PC-9 (cell line): ENCODE measurements around the gene GCK. TPM values are rescaled to one million over a fixed set of nuclear protein-coding genes. Genes with fewer than 3 reads are reported as not detected.
"Not testable (repeated sequence)": the region's sequence is repeated elsewhere in the genome, so short reads cannot be mapped to it uniquely, and the experiment has no call there.

Experiments used
- BruUV-seq: library from RNA; stranded (reverse); fragments of 400-500 nt; replicated peaks from 2 replicates; lab custom pipeline; 2021; lab: Mats Ljungman, UMichigan
- CTCF ChIA-PET: fragments of 300-600 bp; sonication (Branson Sonifier 250); formaldehyde crosslinking; loops from one replicate; lab custom pipeline; 2022; ENCODE audit warnings: antibody characterized with exemption; lab: Charles Lee
- POLR2A ChIA-PET: fragments of 300-600 bp; sonication (Branson Sonifier 250); formaldehyde crosslinking; loops from one replicate; lab custom pipeline; 2022; ENCODE audit warnings: antibody characterized with exemption; ENCODE audit not compliant: unreplicated experiment; lab: Charles Lee
- DNase-seq, 2 experiments: peaks; one replicate each; pipeline versions ENCODE4 v3.0.0 to v3.0.0-alpha.2; 2015 to 2022; ENCODE audit warnings: mixed read lengths in 1 of 2
- H2AFZ ChIP-seq: fragments of 200-600 bp; sonication (generic); 2 replicates; pipeline ENCODE4 v1.8.1; 2017; ENCODE audit warnings: antibody characterized with exemption
- H3F3A ChIP-seq: fragments of 200-600 bp; sonication (generic); 2 replicates; pipeline ENCODE4 v1.8.1; 2017; ENCODE audit warnings: antibody characterized with exemption, mild to moderate bottlenecking, low read depth; ENCODE audit not compliant: insufficient read depth
- H3K27ac ChIP-seq: fragments of 200-600 bp; sonication (generic); 2 replicates; pipeline ENCODE4 v1.6.1; 2016; ENCODE audit warnings: mixed run types
- H3K27me3 ChIP-seq: fragments of 200-600 bp; sonication (generic); 2 replicates; pipeline ENCODE4 v1.6.1; 2016; ENCODE audit warnings: low read depth, mixed run types; ENCODE audit not compliant: insufficient read depth
- H3K36me3 ChIP-seq: fragments of 200-600 bp; sonication (generic); 2 replicates; pipeline ENCODE4 v1.6.1; 2016; ENCODE audit warnings: low read depth, mixed run types
- H3K4me1 ChIP-seq: fragments of 200-600 bp; sonication (generic); replicated peaks from 2 replicates; pipeline ENCODE4 v1.6.1; 2016; ENCODE audit warnings: mixed run types; ENCODE audit not compliant: insufficient read depth
- H3K4me2 ChIP-seq: fragments of 200-600 bp; sonication (generic); 2 replicates; pipeline ENCODE4 v1.6.1; 2017; ENCODE audit warnings: mixed run types
- H3K4me3 ChIP-seq: fragments of 200-600 bp; sonication (generic); 2 replicates; pipeline ENCODE4 v1.6.1; 2016; ENCODE audit warnings: mixed run types
- H3K79me2 ChIP-seq: fragments of 200-600 bp; sonication (generic); 2 replicates; pipeline ENCODE4 v1.6.1; 2017; ENCODE audit warnings: low read depth, mixed run types
- H3K9me2 ChIP-seq: fragments of 200-600 bp; sonication (generic); 2 replicates; pipeline ENCODE4 v1.8.1; 2017; ENCODE audit warnings: mild to moderate bottlenecking; ENCODE audit not compliant: insufficient read depth
- H3K9me3 ChIP-seq: fragments of 200-600 bp; sonication (generic); 2 replicates; pipeline ENCODE4 v1.8.1; 2016; ENCODE audit warnings: low read depth; ENCODE audit not compliant: insufficient read depth
- H4K20me1 ChIP-seq: fragments of 200-600 bp; sonication (generic); 2 replicates; pipeline ENCODE4 v1.8.1; 2017; ENCODE audit not compliant: insufficient read depth
- CTCF ChIP-seq: fragments of 200-600 bp; sonication (generic); conservative IDR thresholded peaks from 2 replicates; pipeline ENCODE4 v1.6.1; 2017; ENCODE audit warnings: mixed run types, antibody characterized with exemption, mild to moderate bottlenecking, moderate library complexity
- EZH2 ChIP-seq: fragments of 200-600 bp; sonication (generic); IDR thresholded peaks from 2 replicates; pipeline ENCODE4 v1.8.0; 2017; ENCODE audit warnings: antibody characterized with exemption, low read depth
- intact Hi-C: fragments of 100-400 bp; cut with micrococcal nuclease; formaldehyde crosslinking; loops from one replicate; pipeline ENCODE4 v1.10.0; 2022; ENCODE audit not compliant: unreplicated experiment
- total RNA-seq: library from RNA; stranded (reverse); gene quantifications from 2 replicates; pipeline ENCODE4 v1.2.3, GENCODE V29; 2021

GCK gene
- total RNA-seq, 1 experiment from 2014 or later = not detected

GRCh38 chr7:44127161-44127560 is 62.1 kb downstream of the GCK start:
- no peak overlapping the region for H3K4me3 ChIP-seq
- no peaks in the 10 kb centered on the region for H3K9me3 ChIP-seq
- peaks cover 11% of the 10 kb centered on the region; the same call in 1 of the 2 replicates for H3F3A ChIP-seq
- no peak for TF ChIP-seq CTCF
- TF ChIP-seq EZH2 = no peak
- no peaks in the 10 kb centered on the region for H3K36me3 ChIP-seq
- BruUV-seq = no TSS peak
- CTCF ChIA-PET = no interaction called here
- intact Hi-C loops = no loop called here
- peaks cover 9% of the 10 kb centered on the region for H3K4me1 ChIP-seq
- POLR2A ChIA-PET = interaction anchor here (0.5 kb wide), 1 partner anchor 85 kb away, joined by 7 read pairs; no protein-coding TSS in a partner anchor
- no peak overlapping the region for H3K4me2 ChIP-seq
- no peaks in the 10 kb centered on the region for H3K9me2 ChIP-seq
- H3K79me2 ChIP-seq = peaks cover 10% of the 10 kb centered on the region
- no peak overlapping the region for H3K27ac ChIP-seq
- H2AFZ ChIP-seq = no peak overlapping the region
- H4K20me1 ChIP-seq = no peaks in the 10 kb centered on the region
- no peaks in the 10 kb centered on the region for H3K27me3 ChIP-seq
- no peak for DNase-seq

- POLR2A ChIA-PET = interaction anchor here (0.6 kb wide), 2 partner anchors 53 to 289 kb away, joined by 3 to 5 read pairs; no protein-coding TSS in a partner anchor
- CTCF ChIA-PET = not testable (repeated sequence)
Measured at GRCh38 chr7:44126574-44126973, 62.7 kb downstream of the GCK start.

GRCh38 chr7:44124822-44125202 is 64.4 kb downstream of the GCK start:
- Histone ChIP-seq H3K9me2 (no peaks in the 10 kb centered on the region), H3K9me3 (no peaks in the 10 kb centered on the region), H4K20me1 (no peaks in the 10 kb centered on the region), H3K79me2 (peaks cover 33% of the 10 kb centered on the region), H2AFZ (no peak overlapping the region), H3F3A (peaks cover 11% of the 10 kb centered on the region; the same call in 1 of the 2 replicates), H3K4me3 (no peak overlapping the region), H3K36me3 (peaks cover 22% of the 10 kb centered on the region), H3K27ac (no peak overlapping the region), H3K4me2 (no peak overlapping the region), H3K4me1 (peaks cover 11% of the 10 kb centered on the region), H3K27me3 (no peaks in the 10 kb centered on the region)
- TF ChIP-seq EZH2 (no peak), CTCF (no peak)
- intact Hi-C loops = loop anchor here (5.0 kb wide), 1 partner anchor 37 kb away; no protein-coding TSS in a partner anchor
- no TSS peak for BruUV-seq
- CTCF ChIA-PET = interaction anchor here (0.7 to 0.9 kb wide), 3 partner anchors 44 to 116 kb away, joined by 3 to 6 read pairs (median 4); no protein-coding TSS in a partner anchor
- no peak for DNase-seq
- POLR2A ChIA-PET = interaction anchor here (0.6 kb wide), 1 partner anchor 667 kb away, joined by 8 read pairs; no protein-coding TSS in a partner anchor

More at GRCh38 chr7:44126574-44126973, 62.7 kb downstream of the GCK start:
- DNase-seq, H3K27me3 ChIP-seq, H3K4me2 ChIP-seq, intact Hi-C loops, H4K20me1 ChIP-seq, H3K36me3 ChIP-seq, H3K27ac ChIP-seq, H3K9me2 ChIP-seq, H3K4me3 ChIP-seq, BruUV-seq, H3K9me3 ChIP-seq, H2AFZ ChIP-seq: not testable (repeated sequence)
- H3K4me1 ChIP-seq = peaks cover 15% of the 10 kb centered on the region
- H3K79me2 ChIP-seq = peaks cover 16% of the 10 kb centered on the region
- H3F3A ChIP-seq = peaks cover 11% of the 10 kb centered on the region; the same call in 1 of the 2 replicates
